Endothelial cell of umbilical vein (primary cell): Measurements from ENCODE around the gene HCFC1R1. TPM values are rescaled to one million over a fixed set of nuclear protein-coding genes. Genes with fewer than 3 reads are reported as not detected.

Experiments
- BruUV-seq: library from RNA; stranded (reverse); fragments of 400-500 nt; replicated peaks from 2 replicates; lab custom pipeline; 2021; lab: Mats Ljungman, UMichigan
- CTCF ChIA-PET: fragments of 300-600, 350-600 bp; sonication (Branson Sonifier 250); formaldehyde crosslinking; loops from one replicate; lab custom pipeline; 2021; ENCODE audit warnings: antibody characterized with exemption, inconsistent platforms; lab: Charles Lee
- POLR2A ChIA-PET: fragments of 300-600, 350-600 bp; sonication (Branson Sonifier 250); formaldehyde crosslinking; loops from one replicate; lab custom pipeline; 2021; ENCODE audit warnings: antibody characterized with exemption, inconsistent platforms; lab: Charles Lee
- DNase-seq: peaks from one replicate; pipeline ENCODE4 v3.0.0-alpha.2; 2011; ENCODE audit warnings: low read depth, low spot score
- FAIRE-seq: peaks from 2 replicates; lab custom pipeline; 2011; peaks lifted over from hg19 to GRCh38; lab: Jason Lieb, UNC
- H2AFZ ChIP-seq: 2 replicates; pipeline ENCODE4 v1.6.0; 2012; ENCODE audit warnings: low read depth, low read length, control low read depth, inconsistent platforms
- H3K27ac ChIP-seq: 2 replicates; pipeline ENCODE4 v1.5.1; 2011; ENCODE audit warnings: low read depth, mild to moderate bottlenecking, control low read depth, low read length, moderate library complexity; ENCODE audit not compliant: insufficient read depth
- H3K27me3 ChIP-seq, 2 experiments: 2 replicates each; pipeline versions ENCODE4 v1.6.0 to v1.6.1; 2011; ENCODE audit warnings: low read length in 2 of 2, mixed read lengths in 1 of 2; ENCODE audit not compliant: control insufficient read depth in 2 of 2, insufficient read depth in 2 of 2
- H3K36me3 ChIP-seq, 2 experiments: 2 replicates in 1 of 2; 3 replicates in 1 of 2; pipeline ENCODE4 v1.5.1; 2011; ENCODE audit warnings: low read length in 2 of 2, mild to moderate bottlenecking in 1 of 2, moderate library complexity in 1 of 2; ENCODE audit not compliant: control insufficient read depth in 2 of 2, insufficient read depth in 2 of 2; ENCODE audit errors: extremely low read depth in 1 of 2
- H3K4me1 ChIP-seq: 3 replicates; pipeline ENCODE4 v1.5.1; 2011; ENCODE audit warnings: mild to moderate bottlenecking, low read length; ENCODE audit not compliant: control insufficient read depth, insufficient read depth; ENCODE audit errors: extremely low read depth
- H3K4me2 ChIP-seq: 2 replicates; pipeline ENCODE4 v1.6.1; 2011; ENCODE audit warnings: low read length, control low read depth, mixed read lengths; ENCODE audit not compliant: insufficient read depth
- H3K4me3 ChIP-seq, 3 experiments: fragments of 200-600 bp in 1 of 3; sonication (generic), shearing (Covaris generic) in 1 of 3; replicated peaks in 1 of 3; 2 replicates each; pipeline ENCODE4 v1.5.1; 2011 to 2016; ENCODE audit warnings: control low read depth in 3 of 3, low read length in 3 of 3, mild to moderate bottlenecking in 2 of 3, inconsistent platforms in 1 of 3, low read depth in 1 of 3, moderate library complexity in 1 of 3; ENCODE audit not compliant: insufficient read depth in 1 of 3
- H3K79me2 ChIP-seq: 2 replicates; pipeline ENCODE4 v1.6.0; 2012; ENCODE audit warnings: low read length, inconsistent platforms; ENCODE audit not compliant: control insufficient read depth, insufficient read depth
- H3K9ac ChIP-seq: replicated peaks from 2 replicates; pipeline ENCODE3; 2011; ENCODE audit warnings: low read length, control low read depth; ENCODE audit not compliant: insufficient read depth; ENCODE audit errors: extremely low read depth
- H3K9me1 ChIP-seq: replicated peaks from 3 replicates; pipeline ENCODE4 v1.6.0; 2011; ENCODE audit warnings: mild to moderate bottlenecking, low read length; ENCODE audit not compliant: control insufficient read depth, insufficient read depth; ENCODE audit errors: extremely low read depth
- H3K9me3 ChIP-seq: replicated peaks from 2 replicates; pipeline ENCODE4 v1.5.1; 2012; ENCODE audit warnings: low read length, inconsistent platforms; ENCODE audit not compliant: control insufficient read depth, insufficient read depth
- H4K20me1 ChIP-seq: replicated peaks from 2 replicates; pipeline ENCODE3; 2011; ENCODE audit warnings: mild to moderate bottlenecking, low read length; ENCODE audit not compliant: control insufficient read depth, insufficient read depth; ENCODE audit errors: extremely low read depth
- CTCF ChIP-seq, 2 donors: IDR thresholded peaks; 1 replicate in 1 of 2; 2 replicates in 1 of 2; pipeline ENCODE4 v1.5.1; 2011; ENCODE audit warnings: low read length in 2 of 2, mild to moderate bottlenecking in 2 of 2, moderate library complexity in 2 of 2, control low read depth in 1 of 2, inconsistent platforms in 1 of 2, low read depth in 1 of 2; ENCODE audit not compliant: insufficient read depth in 1 of 2; ENCODE audit errors: extremely low read depth in 1 of 2
- EZH2 ChIP-seq: IDR thresholded peaks from 2 replicates; pipeline ENCODE4 v1.6.1; 2012; ENCODE audit warnings: borderline replicate concordance, low read depth, mild to moderate bottlenecking, moderate library complexity, low read length, inconsistent platforms; ENCODE audit not compliant: severe bottlenecking
- FOS ChIP-seq: IDR thresholded peaks from 2 replicates; pipeline ENCODE4 v1.6.1; 2011; ENCODE audit warnings: mild to moderate bottlenecking, low read length, moderate library complexity, borderline replicate concordance; ENCODE audit not compliant: insufficient read depth
- GATA2 ChIP-seq: IDR thresholded peaks from 2 replicates; pipeline ENCODE4 v1.7.0; 2011; ENCODE audit warnings: low read depth, mild to moderate bottlenecking, moderate library complexity, mixed read lengths, low read length; ENCODE audit not compliant: insufficient read length, insufficient read depth
- JUN ChIP-seq: IDR thresholded peaks from 2 replicates; pipeline ENCODE4 v1.6.1; 2011; ENCODE audit warnings: borderline replicate concordance, low read depth; ENCODE audit not compliant: insufficient read length, insufficient read depth
- MAX ChIP-seq: IDR thresholded peaks from 2 replicates; pipeline ENCODE4 v1.6.1; 2011; ENCODE audit not compliant: insufficient read depth, insufficient read length
- MYC ChIP-seq: IDR thresholded peaks from one replicate; pipeline ENCODE4 v1.6.1; 2011; ENCODE audit warnings: mild to moderate bottlenecking, low read depth, low read length
- POLR2A ChIP-seq: IDR thresholded peaks from 2 replicates; pipeline ENCODE4 v1.6.1; 2012; ENCODE audit warnings: low read depth, mild to moderate bottlenecking, control low read depth, low read length
- POLR2AphosphoS5 ChIP-seq: IDR thresholded peaks from 2 replicates; pipeline ENCODE4 v1.6.1; 2012; ENCODE audit warnings: low read depth, mild to moderate bottlenecking, control low read depth, low read length, moderate library complexity; ENCODE audit not compliant: insufficient read depth
- dilution Hi-C: fragments of 300-500 bp; cut with MboI; formaldehyde crosslinking; loops from one replicate; pipeline ENCODE4 v1.15.0; 2019; ENCODE audit warnings: low sequenced_read_pairs; ENCODE audit not compliant: extremely low pct_ligation_motif_present
- intact Hi-C: fragments of 100-400 bp; cut with micrococcal nuclease; formaldehyde crosslinking; loops from one replicate; pipeline ENCODE4 v1.10.0; 2022
- polyA plus RNA-seq, 4 experiments: library from polyadenylated mRNA; depleted of rRNA in 3 of 4; stranded (reverse) in 3 of 4; unstranded in 1 of 4; fragments of >200 nt; gene quantifications; 2 replicates each; pipeline versions ENCODE4 v1.2.1 to v1.2.3, GENCODE V29; 2011 to 2012; ENCODE audit warnings: missing spikeins in 1 of 4
- total RNA-seq: library from RNA; stranded (reverse); gene quantifications from 2 replicates; pipeline ENCODE4 v1.2.3, GENCODE V29; 2021

HCFC1R1 gene
- total and polyA plus RNA-seq, 2 donors (not counting 3 experiments of a cell fraction or from before 2014, with no cell fraction given), result 28.7 to 49.3 TPM

DNA sequence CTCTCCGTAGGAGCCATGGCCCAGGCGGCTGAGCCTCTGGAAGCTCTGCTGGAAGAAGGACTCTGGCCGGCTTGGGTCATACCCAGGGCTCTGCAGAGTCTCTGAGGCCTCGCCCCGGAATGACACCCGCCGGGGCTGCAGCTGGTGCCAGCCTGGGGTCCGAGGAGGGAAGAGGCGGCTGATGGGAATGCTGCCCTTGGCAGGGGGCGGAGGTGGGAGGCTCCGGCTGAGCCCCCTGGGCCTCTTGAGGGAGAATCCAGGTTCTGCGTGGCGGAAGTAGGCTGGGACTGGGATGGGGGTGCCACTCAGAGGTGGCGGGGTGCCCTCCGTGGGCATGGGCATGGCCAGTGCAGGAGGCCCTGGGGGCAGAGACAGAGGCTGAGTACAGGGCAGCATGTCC is 47.1 kb downstream of the HCFC1R1 start:
- Histone ChIP-seq H3K9me1 (no peaks in the 10 kb centered on the region), H3K36me3 (peaks cover 0 to 2% of the 10 kb centered on the region in 2 experiments), H3K4me2 (no peak overlapping the region), H3K9me3 (no peaks in the 10 kb centered on the region), H4K20me1 (no peaks in the 10 kb centered on the region), H3K27me3 (no peaks in the 10 kb centered on the region), H3K4me3 (no peak overlapping the region), H2AFZ (no peak overlapping the region), H3K79me2 (peaks cover 5% of the 10 kb centered on the region), H3K9ac (no peak overlapping the region), H3K4me1 (peaks cover 10% of the 10 kb centered on the region), H3K27ac (no peak overlapping the region)
- TF ChIP-seq POLR2A (no peak), GATA2 (no peak), CTCF (IDR thresholded peaks at IDR 0.05; ENCODE audit: extremely low read depth in 1 of 2, insufficient read depth in 1 of 2, low read depth in 1 of 2, low read length in 2 of 2) (no peak), FOS (no peak), JUN (no peak), EZH2 (no peak), POLR2AphosphoS5 (no peak), MYC (no peak), MAX (no peak)
- CTCF ChIA-PET, result no interaction called here
- POLR2A ChIA-PET, result no interaction called here
- no TSS peak for BruUV-seq
- dilution Hi-C loops (no loop called here), intact Hi-C loops (no loop called here)
- DNase-seq (no peak), FAIRE-seq (no peak)
